GM12878 (cell line): Measurements from ENCODE around the gene HEG1. TPM values are rescaled to one million over a fixed set of nuclear protein-coding genes. Genes with fewer than 3 reads are reported as not detected.
A peak's percentile ranks its signal among the peaks of the same experiment; 100 is the strongest.

Source experiments
- CHD1 ChIP-seq: IDR thresholded peaks from 2 replicates; pipeline ENCODE4 v1.6.1; 2012; ENCODE audit warnings: low read depth, low read length, improper control_type of control experiment
- DPF2 ChIP-seq: fragments of 450-650 bp; IDR thresholded peaks from 2 replicates; pipeline ENCODE4 v1.6.1; 2017; ENCODE audit warnings: mild to moderate bottlenecking
- HDGF ChIP-seq: fragments of 450-650 bp; IDR thresholded peaks from 2 replicates; pipeline ENCODE4 v1.6.1; 2016; ENCODE audit warnings: antibody characterized with exemption
- IKZF2 ChIP-seq, 2 experiments: fragments of 450-650 bp; IDR thresholded peaks; 2 replicates each; pipeline ENCODE4 v1.6.1; 2017; ENCODE audit warnings: mild to moderate bottlenecking in 2 of 2, moderate library complexity in 2 of 2
- IRF4 ChIP-seq: IDR thresholded peaks from 2 replicates; pipeline ENCODE4 v1.6.1; 2011; ENCODE audit warnings: low read depth, low read length
- JUNB ChIP-seq: IDR thresholded peaks from 2 replicates; pipeline ENCODE4 v1.6.1; 2016; ENCODE audit warnings: antibody characterized with exemption, mild to moderate bottlenecking
- JUND ChIP-seq: IDR thresholded peaks from 2 replicates; pipeline ENCODE4 v1.6.1; 2012; ENCODE audit warnings: low read depth, mild to moderate bottlenecking, low read length, improper control_type of control experiment, moderate library complexity
- NFIC ChIP-seq: IDR thresholded peaks from 2 replicates; pipeline ENCODE4 v1.6.1; 2012; ENCODE audit warnings: low read depth, mild to moderate bottlenecking, inconsistent platforms, low read length, moderate library complexity
- PML ChIP-seq: IDR thresholded peaks from 2 replicates; pipeline ENCODE4 v1.6.1; 2012; ENCODE audit warnings: low read length, inconsistent platforms
- POLR2AphosphoS5 ChIP-seq: IDR thresholded peaks from 2 replicates; pipeline ENCODE4 v1.6.1; 2011; ENCODE audit warnings: mild to moderate bottlenecking, low read length, inconsistent platforms
- SIX5 ChIP-seq: IDR thresholded peaks from 2 replicates; pipeline ENCODE4 v1.6.1; 2011; ENCODE audit warnings: mild to moderate bottlenecking, low read depth, low read length, moderate library complexity; ENCODE audit not compliant: severe bottlenecking
- SMAD1 ChIP-seq: fragments of 450-650 bp; IDR thresholded peaks from 2 replicates; pipeline ENCODE4 v1.6.1; 2018; ENCODE audit warnings: mild to moderate bottlenecking, low read depth; ENCODE audit not compliant: partially characterized antibody
- YY1 ChIP-seq: IDR thresholded peaks from 2 replicates; pipeline ENCODE4 v1.6.1; 2011; ENCODE audit warnings: low read depth, mild to moderate bottlenecking, low read length
- ZNF217 ChIP-seq: fragments of 450-650 bp; IDR thresholded peaks from 2 replicates; pipeline ENCODE4 v1.6.1; 2017; ENCODE audit warnings: antibody characterized with exemption, mild to moderate bottlenecking
- ZNF24 ChIP-seq: fragments of 450-650 bp; IDR thresholded peaks from 2 replicates; pipeline ENCODE4 v1.6.1; 2017; ENCODE audit warnings: antibody characterized with exemption, mild to moderate bottlenecking
- ZZZ3 ChIP-seq: IDR thresholded peaks from 2 replicates; pipeline ENCODE4 v1.6.1; 2011; ENCODE audit warnings: low read depth; ENCODE audit not compliant: control insufficient read depth, insufficient read length
- polyA plus RNA-seq, 11 experiments: library from polyadenylated mRNA; depleted of rRNA in 4 of 11; unstranded in 6 of 11; stranded (reverse) in 5 of 11; fragments of >200 nt; fragmentation: Nextera tagmentation in 4 of 11; fragmentation: Illumina TruSeq in 1 of 11; extraction: Ambion mirVana in 4 of 11; extraction: Trizol in 1 of 11; gene quantifications; 1 replicate in 1 of 11; 2 replicates in 10 of 11; pipeline versions ENCODE4 v1.2.1 to v1.2.3, GENCODE V29; 2011 to 2016; ENCODE audit warnings: inconsistent platforms in 2 of 11, missing spikeins in 2 of 11, low read depth in 1 of 11
- total RNA-seq, 4 experiments: library from RNA; depleted of rRNA in 3 of 4; stranded (reverse); fragments of >200 nt in 3 of 4; fragmentation: Illumina TruSeq in 1 of 4; extraction: Trizol in 1 of 4; gene quantifications; 2 replicates each; pipeline versions ENCODE4 v1.2.1 to v1.2.3, GENCODE V29; 2013 to 2021
- TF ChIP-seq, protein P1 (sequence below): IDR thresholded peaks from 2 replicates; pipeline ENCODE4 v1.6.1; 2011; ENCODE audit warnings: mild to moderate bottlenecking, low read depth, low read length, moderate library complexity; ENCODE audit not compliant: insufficient replicate concordance
- TF ChIP-seq, protein P2 (sequence below): IDR thresholded peaks from 2 replicates; pipeline ENCODE4 v1.6.1; 2012; ENCODE audit warnings: improper control_type of control experiment, low read depth, low read length; ENCODE audit not compliant: insufficient replicate concordance
- TF ChIP-seq, protein P3 (sequence below): fragments of 150-350 bp; IDR thresholded peaks from 2 replicates; pipeline ENCODE4 v1.6.1; 2016; ENCODE audit warnings: low read depth, low read length
- TF ChIP-seq, protein P4 (sequence below): fragments of 450-650 bp; IDR thresholded peaks from 2 replicates; pipeline ENCODE4 v1.6.1; 2018; ENCODE audit warnings: mild to moderate bottlenecking, low read depth, moderate library complexity; ENCODE audit not compliant: partially characterized antibody

The HEG1 gene
- total and polyA plus RNA-seq, 10 of the 15 experiments (the other 5 are each of a cell fraction or from before 2014, with no cell fraction given) = 2.2 to 32.1 (median 7.6) TPM

DNA sequence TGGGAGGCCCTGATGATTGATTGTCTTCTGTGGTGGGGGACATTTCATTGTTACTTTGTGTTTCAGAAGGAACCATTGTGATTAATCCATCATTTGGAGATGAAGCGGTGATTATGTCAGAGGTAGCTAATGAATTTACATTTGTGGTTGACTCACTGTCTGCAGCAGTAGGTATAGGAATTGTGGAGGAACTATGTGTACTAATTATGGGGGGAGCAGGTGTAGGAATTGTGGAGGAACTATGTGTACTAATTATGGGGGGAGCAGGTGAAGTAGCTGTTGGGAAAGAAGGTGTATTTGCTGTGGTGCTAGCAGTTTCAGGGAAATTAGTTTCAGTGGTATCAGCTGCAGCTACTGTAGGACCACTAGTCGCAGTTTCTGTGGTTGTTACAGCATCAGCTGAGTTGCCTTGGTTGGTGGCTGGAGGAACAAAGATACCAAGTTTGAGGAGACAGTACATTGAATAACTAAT lies 128.2 kb downstream of the HEG1 start (continued):
- 0 out of 2 replicates have a peak, but pooled peaks have one; percentile 35 for TF ChIP-seq ZNF24
- TF ChIP-seq PML = no peak
- TF ChIP-seq HDGF = no peak
- TF ChIP-seq ZZZ3 = no peak
- no peak for TF ChIP-seq YY1
- TF ChIP-seq, protein P1, sequence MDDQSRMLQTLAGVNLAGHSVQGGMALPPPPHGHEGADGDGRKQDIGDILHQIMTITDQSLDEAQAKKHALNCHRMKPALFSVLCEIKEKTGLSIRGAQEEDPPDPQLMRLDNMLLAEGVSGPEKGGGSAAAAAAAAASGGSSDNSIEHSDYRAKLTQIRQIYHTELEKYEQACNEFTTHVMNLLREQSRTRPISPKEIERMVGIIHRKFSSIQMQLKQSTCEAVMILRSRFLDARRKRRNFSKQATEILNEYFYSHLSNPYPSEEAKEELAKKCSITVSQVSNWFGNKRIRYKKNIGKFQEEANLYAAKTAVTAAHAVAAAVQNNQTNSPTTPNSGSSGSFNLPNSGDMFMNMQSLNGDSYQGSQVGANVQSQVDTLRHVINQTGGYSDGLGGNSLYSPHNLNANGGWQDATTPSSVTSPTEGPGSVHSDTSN = no peak
- TF ChIP-seq POLR2AphosphoS5 = no peak
- TF ChIP-seq, protein P2, sequence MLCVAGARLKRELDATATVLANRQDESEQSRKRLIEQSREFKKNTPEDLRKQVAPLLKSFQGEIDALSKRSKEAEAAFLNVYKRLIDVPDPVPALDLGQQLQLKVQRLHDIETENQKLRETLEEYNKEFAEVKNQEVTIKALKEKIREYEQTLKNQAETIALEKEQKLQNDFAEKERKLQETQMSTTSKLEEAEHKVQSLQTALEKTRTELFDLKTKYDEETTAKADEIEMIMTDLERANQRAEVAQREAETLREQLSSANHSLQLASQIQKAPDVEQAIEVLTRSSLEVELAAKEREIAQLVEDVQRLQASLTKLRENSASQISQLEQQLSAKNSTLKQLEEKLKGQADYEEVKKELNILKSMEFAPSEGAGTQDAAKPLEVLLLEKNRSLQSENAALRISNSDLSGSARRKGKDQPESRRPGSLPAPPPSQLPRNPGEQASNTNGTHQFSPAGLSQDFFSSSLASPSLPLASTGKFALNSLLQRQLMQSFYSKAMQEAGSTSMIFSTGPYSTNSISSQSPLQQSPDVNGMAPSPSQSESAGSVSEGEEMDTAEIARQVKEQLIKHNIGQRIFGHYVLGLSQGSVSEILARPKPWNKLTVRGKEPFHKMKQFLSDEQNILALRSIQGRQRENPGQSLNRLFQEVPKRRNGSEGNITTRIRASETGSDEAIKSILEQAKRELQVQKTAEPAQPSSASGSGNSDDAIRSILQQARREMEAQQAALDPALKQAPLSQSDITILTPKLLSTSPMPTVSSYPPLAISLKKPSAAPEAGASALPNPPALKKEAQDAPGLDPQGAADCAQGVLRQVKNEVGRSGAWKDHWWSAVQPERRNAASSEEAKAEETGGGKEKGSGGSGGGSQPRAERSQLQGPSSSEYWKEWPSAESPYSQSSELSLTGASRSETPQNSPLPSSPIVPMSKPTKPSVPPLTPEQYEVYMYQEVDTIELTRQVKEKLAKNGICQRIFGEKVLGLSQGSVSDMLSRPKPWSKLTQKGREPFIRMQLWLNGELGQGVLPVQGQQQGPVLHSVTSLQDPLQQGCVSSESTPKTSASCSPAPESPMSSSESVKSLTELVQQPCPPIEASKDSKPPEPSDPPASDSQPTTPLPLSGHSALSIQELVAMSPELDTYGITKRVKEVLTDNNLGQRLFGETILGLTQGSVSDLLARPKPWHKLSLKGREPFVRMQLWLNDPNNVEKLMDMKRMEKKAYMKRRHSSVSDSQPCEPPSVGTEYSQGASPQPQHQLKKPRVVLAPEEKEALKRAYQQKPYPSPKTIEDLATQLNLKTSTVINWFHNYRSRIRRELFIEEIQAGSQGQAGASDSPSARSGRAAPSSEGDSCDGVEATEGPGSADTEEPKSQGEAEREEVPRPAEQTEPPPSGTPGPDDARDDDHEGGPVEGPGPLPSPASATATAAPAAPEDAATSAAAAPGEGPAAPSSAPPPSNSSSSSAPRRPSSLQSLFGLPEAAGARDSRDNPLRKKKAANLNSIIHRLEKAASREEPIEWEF = no peak
- no peak for TF ChIP-seq SIX5
- peak; percentile 60 for TF ChIP-seq DPF2
- no peak for TF ChIP-seq SMAD1
- no peak for TF ChIP-seq JUNB
- TF ChIP-seq, protein P3, sequence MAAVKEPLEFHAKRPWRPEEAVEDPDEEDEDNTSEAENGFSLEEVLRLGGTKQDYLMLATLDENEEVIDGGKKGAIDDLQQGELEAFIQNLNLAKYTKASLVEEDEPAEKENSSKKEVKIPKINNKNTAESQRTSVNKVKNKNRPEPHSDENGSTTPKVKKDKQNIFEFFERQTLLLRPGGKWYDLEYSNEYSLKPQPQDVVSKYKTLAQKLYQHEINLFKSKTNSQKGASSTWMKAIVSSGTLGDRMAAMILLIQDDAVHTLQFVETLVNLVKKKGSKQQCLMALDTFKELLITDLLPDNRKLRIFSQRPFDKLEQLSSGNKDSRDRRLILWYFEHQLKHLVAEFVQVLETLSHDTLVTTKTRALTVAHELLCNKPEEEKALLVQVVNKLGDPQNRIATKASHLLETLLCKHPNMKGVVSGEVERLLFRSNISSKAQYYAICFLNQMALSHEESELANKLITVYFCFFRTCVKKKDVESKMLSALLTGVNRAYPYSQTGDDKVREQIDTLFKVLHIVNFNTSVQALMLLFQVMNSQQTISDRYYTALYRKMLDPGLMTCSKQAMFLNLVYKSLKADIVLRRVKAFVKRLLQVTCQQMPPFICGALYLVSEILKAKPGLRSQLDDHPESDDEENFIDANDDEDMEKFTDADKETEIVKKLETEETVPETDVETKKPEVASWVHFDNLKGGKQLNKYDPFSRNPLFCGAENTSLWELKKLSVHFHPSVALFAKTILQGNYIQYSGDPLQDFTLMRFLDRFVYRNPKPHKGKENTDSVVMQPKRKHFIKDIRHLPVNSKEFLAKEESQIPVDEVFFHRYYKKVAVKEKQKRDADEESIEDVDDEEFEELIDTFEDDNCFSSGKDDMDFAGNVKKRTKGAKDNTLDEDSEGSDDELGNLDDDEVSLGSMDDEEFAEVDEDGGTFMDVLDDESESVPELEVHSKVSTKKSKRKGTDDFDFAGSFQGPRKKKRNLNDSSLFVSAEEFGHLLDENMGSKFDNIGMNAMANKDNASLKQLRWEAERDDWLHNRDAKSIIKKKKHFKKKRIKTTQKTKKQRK = no peak
- 0 out of 2 replicates have a peak, but pooled peaks have one; percentile 51 for TF ChIP-seq IRF4
- TF ChIP-seq, protein P4, sequence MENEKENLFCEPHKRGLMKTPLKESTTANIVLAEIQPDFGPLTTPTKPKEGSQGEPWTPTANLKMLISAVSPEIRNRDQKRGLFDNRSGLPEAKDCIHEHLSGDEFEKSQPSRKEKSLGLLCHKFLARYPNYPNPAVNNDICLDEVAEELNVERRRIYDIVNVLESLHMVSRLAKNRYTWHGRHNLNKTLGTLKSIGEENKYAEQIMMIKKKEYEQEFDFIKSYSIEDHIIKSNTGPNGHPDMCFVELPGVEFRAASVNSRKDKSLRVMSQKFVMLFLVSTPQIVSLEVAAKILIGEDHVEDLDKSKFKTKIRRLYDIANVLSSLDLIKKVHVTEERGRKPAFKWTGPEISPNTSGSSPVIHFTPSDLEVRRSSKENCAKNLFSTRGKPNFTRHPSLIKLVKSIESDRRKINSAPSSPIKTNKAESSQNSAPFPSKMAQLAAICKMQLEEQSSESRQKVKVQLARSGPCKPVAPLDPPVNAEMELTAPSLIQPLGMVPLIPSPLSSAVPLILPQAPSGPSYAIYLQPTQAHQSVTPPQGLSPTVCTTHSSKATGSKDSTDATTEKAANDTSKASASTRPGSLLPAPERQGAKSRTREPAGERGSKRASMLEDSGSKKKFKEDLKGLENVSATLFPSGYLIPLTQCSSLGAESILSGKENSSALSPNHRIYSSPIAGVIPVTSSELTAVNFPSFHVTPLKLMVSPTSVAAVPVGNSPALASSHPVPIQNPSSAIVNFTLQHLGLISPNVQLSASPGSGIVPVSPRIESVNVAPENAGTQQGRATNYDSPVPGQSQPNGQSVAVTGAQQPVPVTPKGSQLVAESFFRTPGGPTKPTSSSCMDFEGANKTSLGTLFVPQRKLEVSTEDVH = no peak
- no peak for TF ChIP-seq CHD1
- peak; percentile 47; the same call in 1 of the 2 replicates for TF ChIP-seq ZNF217
- TF ChIP-seq JUND = no peak
- TF ChIP-seq NFIC = no peak
- peak; percentile 94 to 96 for TF ChIP-seq IKZF2 (IDR thresholded peaks at IDR 0.05)
